GF-D8 (cell line): Measurements from ENCODE around the gene GLIS2.
"Not testable (repeated sequence)": the region's sequence is repeated elsewhere in the genome, so short reads cannot be mapped to it uniquely, and the experiment has no call there.

Experiments used
- DNase-seq: peaks from one replicate; lab custom pipeline; 2025; lab: John Stamatoyannopoulos, UW

The GLIS2 gene

GRCh38 chr16:4336701-4337539 is 21.1 kb downstream of the GLIS2 start:
- no peak for DNase-seq

- DNase-seq: no peak
Observed at GRCh38 chr16:4337540-4338088, 21.7 kb downstream of the GLIS2 start.

GRCh38 chr16:4338125-4338582 is 22.3 kb downstream of the GLIS2 start:
- no peak for DNase-seq

- no peak for DNase-seq
Observed at GRCh38 chr16:4338712-4339299, 22.9 kb downstream of the GLIS2 start.

- no peak for DNase-seq
Observed at GRCh38 chr16:4339455-4339854, 23.6 kb downstream of the GLIS2 start.

GRCh38 chr16:4339909-4340308 is 24.0 kb downstream of the GLIS2 start:
- DNase-seq: no peak

GRCh38 chr16:4340443-4340842 is 24.6 kb downstream of the GLIS2 start:
- no peak for DNase-seq

GRCh38 chr16:4341250-4341649 is 25.4 kb downstream of the GLIS2 start:
- DNase-seq: no peak

- DNase-seq: no peak
Observed at GRCh38 chr16:4342866-4343744, 27.2 kb downstream of the GLIS2 start.

GRCh38 chr16:4344300-4344982 is 28.6 kb downstream of the GLIS2 start:
- DNase-seq: not testable (repeated sequence)

- DNase-seq: no peak
Observed at GRCh38 chr16:4344983-4345835, 29.3 kb downstream of the GLIS2 start.

- DNase-seq: peak; percentile 76
Observed at GRCh38 chr16:4345836-4346781, 30.2 kb downstream of the GLIS2 start.

- DNase-seq: peak; percentile 95
Observed at GRCh38 chr16:4347010-4347409, 31.1 kb downstream of the GLIS2 start.

GRCh38 chr16:4347765-4348509 is 32.1 kb downstream of the GLIS2 start:
- DNase-seq: no peak

- no peak for DNase-seq
Observed at GRCh38 chr16:4349332-4349731, 33.5 kb downstream of the GLIS2 start.

- no peak for DNase-seq
Observed at GRCh38 chr16:4350365-4350786, 34.5 kb downstream of the GLIS2 start.

- peak; percentile 89 for DNase-seq
Observed at GRCh38 chr16:4350787-4351659, 35.2 kb downstream of the GLIS2 start, which contains the start of gene PAM16. TSS of gene PAM16 (minus strand) at chr16:4351321. CDS start at chr16:4351234, 87 bp downstream.

- DNase-seq: no peak
Observed at GRCh38 chr16:4351880-4352279, 36.0 kb downstream of the GLIS2 start.
